Left lung (tissue), 10 donors: ENCODE measurements around the gene ZNF823. TPM values are rescaled to one million over a fixed set of nuclear protein-coding genes. Genes with fewer than 3 reads are reported as not detected.

Experiments used
- ATAC-seq: fragments of 200-7000 bp; cut with Tn5 transposase; one replicate; pipeline ENCODE4 v1.9.1; 2020; ENCODE audit warnings: moderate library complexity
- DNase-seq, 4 donors: peaks; one replicate each; pipeline ENCODE4 v3.0.0-alpha.2; 2013 to 2020
- H3K27ac ChIP-seq, 2 donors: fragments of 200-600 bp; sonication (generic) in 1 of 2; one replicate each; pipeline versions ENCODE4 v1.5.0 to v1.8.0; 2020 to 2021
- H3K27me3 ChIP-seq, 2 donors: fragments of 200-600 bp; sonication (generic) in 1 of 2; one replicate each; pipeline versions ENCODE4 v1.5.0 to v1.8.0; 2020 to 2021
- H3K36me3 ChIP-seq, 2 donors: fragments of 200-600 bp; sonication (generic) in 1 of 2; one replicate each; pipeline versions ENCODE4 v1.5.0 to v1.8.0; 2020 to 2021
- H3K4me1 ChIP-seq, 2 donors: fragments of 200-600 bp; one replicate each; pipeline ENCODE4 v1.8.0; 2021
- H3K4me3 ChIP-seq, 2 donors: fragments of 200-600 bp; sonication (generic) in 1 of 2; one replicate each; pipeline versions ENCODE4 v1.5.0 to v1.8.0; 2020 to 2021; ENCODE audit warnings: mild to moderate bottlenecking in 1 of 2
- H3K9me3 ChIP-seq, 2 donors: fragments of 200-600 bp; sonication (generic) in 1 of 2; one replicate each; pipeline versions ENCODE4 v1.5.0 to v1.8.0; 2020 to 2021
- intact Hi-C, 2 donors: fragments of 100-400 bp; cut with DNase I; formaldehyde crosslinking; loops; one replicate each; pipeline versions ENCODE4 v1.11.2 to v1.14.2; 2022
- polyA plus RNA-seq, 6 donors: library from polyadenylated mRNA; unstranded; fragments of 120-200 nt; gene quantifications; one replicate each; pipeline ENCODE4 v1.2.1, GENCODE V29; 2013; ENCODE audit not compliant: insufficient read length in 6 of 6
- total RNA-seq, 2 donors: library from RNA; stranded (reverse); fragmentation: NEBNext Ultra II Directional; extraction: Animal tissue kit (Norgen Biotek cat#: 25700); gene quantifications; one replicate each; pipeline ENCODE4 v1.2.1, GENCODE V29; 2021
- TF ChIP-seq, protein P1 (sequence below), 2 donors: fragments of 200-600 bp; sonication (generic) in 1 of 2; IDR thresholded peaks; one replicate each; pipeline versions ENCODE4 v1.5.0 to v1.8.0; 2021; ENCODE audit warnings: antibody characterized with exemption in 2 of 2
- donor health status: DM: no; HTN: yes; CAD: no.
- donor health status: DM: no; HTN: no; CAD: no.

The ZNF823 gene
- total and polyA plus RNA-seq, 8 donors: 5.3 to 9.1 (median 8.6) TPM

DNA sequence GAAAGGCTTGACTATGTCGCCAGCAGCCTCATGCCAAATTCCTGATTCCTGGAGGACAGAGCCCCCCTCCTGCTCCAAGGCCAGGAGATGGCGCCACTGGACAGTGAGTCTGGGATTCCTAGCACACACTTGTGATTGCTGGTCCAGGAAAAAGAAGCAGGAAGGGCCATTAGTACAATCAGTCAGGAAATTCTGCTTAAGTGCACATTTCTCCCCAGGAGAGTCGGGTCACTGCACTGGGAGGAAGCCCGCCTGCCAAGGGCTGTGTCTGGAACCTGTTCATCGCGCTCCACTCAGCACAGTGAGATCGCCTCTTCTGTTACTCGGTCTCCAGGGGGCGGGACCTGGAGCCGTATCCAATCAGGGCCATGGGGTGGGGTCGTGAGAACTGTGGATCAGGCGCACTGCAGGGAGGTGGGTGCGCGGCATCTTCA, 65.1 kb downstream of the ZNF823 start:
- Histone ChIP-seq H3K4me1 (peaks cover 0 to 12% of the 10 kb centered on the region in 2 donors), H3K9me3 (peaks cover 0 to 7% of the 10 kb centered on the region in 2 donors), H3K4me3 (peak overlapping the region; percentile 38 to 42), H3K27ac (peak overlapping the region in 1 of 2 donors; percentile 40), H3K36me3 (no peaks in the 10 kb centered on the region), H3K27me3 (peaks cover 0 to 17% of the 10 kb centered on the region in 2 donors)
- intact Hi-C loops: no loop called here
- TF ChIP-seq, protein P1, sequence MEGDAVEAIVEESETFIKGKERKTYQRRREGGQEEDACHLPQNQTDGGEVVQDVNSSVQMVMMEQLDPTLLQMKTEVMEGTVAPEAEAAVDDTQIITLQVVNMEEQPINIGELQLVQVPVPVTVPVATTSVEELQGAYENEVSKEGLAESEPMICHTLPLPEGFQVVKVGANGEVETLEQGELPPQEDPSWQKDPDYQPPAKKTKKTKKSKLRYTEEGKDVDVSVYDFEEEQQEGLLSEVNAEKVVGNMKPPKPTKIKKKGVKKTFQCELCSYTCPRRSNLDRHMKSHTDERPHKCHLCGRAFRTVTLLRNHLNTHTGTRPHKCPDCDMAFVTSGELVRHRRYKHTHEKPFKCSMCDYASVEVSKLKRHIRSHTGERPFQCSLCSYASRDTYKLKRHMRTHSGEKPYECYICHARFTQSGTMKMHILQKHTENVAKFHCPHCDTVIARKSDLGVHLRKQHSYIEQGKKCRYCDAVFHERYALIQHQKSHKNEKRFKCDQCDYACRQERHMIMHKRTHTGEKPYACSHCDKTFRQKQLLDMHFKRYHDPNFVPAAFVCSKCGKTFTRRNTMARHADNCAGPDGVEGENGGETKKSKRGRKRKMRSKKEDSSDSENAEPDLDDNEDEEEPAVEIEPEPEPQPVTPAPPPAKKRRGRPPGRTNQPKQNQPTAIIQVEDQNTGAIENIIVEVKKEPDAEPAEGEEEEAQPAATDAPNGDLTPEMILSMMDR (IDR thresholded peaks at IDR 0.05): peak; percentile 73 to 78
- ATAC-seq (peak; percentile 97), DNase-seq (peak in 3 of 4 donors; percentile 57 to 70 (median 64))

Other genes starting within 250 kb of the ZNF823 start
- 1 to 10 TPM; 7.7 to 8.4 TPM for gene ZNF653, start 233.1 kb downstream of the ZNF823 start, total RNA-seq
- gene ZNF653, start 233.1 kb downstream of the ZNF823 start, polyA plus RNA-seq: 10 to 100 TPM in 2 of 6 donors, 1 to 10 TPM in 4; 7.3 to 10.1 (median 8.3) TPM
- 10 to 100 TPM; 37.4 to 44.6 TPM for gene ECSIT, start 209.8 kb downstream of the ZNF823 start, total RNA-seq
- gene ECSIT, start 209.8 kb downstream of the ZNF823 start, polyA plus RNA-seq: 10 to 100 TPM; 32.6 to 40.8 (median 36.0) TPM
- gene CNN1, start 200.1 kb downstream of the ZNF823 start, total RNA-seq: 10 to 100 TPM; 33.1 to 37.0 TPM
- 10 to 100 TPM in 1 of 6 donors, 1 to 10 TPM in 5; 4.5 to 15.9 (median 7.5) TPM for gene CNN1, start 200.1 kb downstream of the ZNF823 start, polyA plus RNA-seq
- 10 to 100 TPM; 50.4 to 53.4 TPM for gene ELOF1, start 179.7 kb downstream of the ZNF823 start, total RNA-seq
- 10 to 100 TPM; 38.0 to 49.4 (median 46.7) TPM for gene ELOF1, start 179.7 kb downstream of the ZNF823 start, polyA plus RNA-seq
- gene ACP5, start 161.3 kb downstream of the ZNF823 start, total RNA-seq: 100 to 1,000 TPM; 242 to 299 TPM
- 1 to 10 TPM; 1.5 to 5.5 (median 3.1) TPM for gene ACP5, start 161.3 kb downstream of the ZNF823 start, polyA plus RNA-seq
- gene ZNF627, start 141.5 kb downstream of the ZNF823 start, total RNA-seq: 10 to 100 TPM; 10.5 to 12.3 TPM
- 10 to 100 TPM; 31.9 to 42.4 (median 35.4) TPM for gene ZNF627, start 141.5 kb downstream of the ZNF823 start, polyA plus RNA-seq
- gene ZNF441, start 28.1 kb upstream of the ZNF823 start, total RNA-seq: 1 to 10 TPM; 5.6 to 7.4 TPM
- 10 to 100 TPM in 5 of 6 donors, 1 to 10 TPM in 1; 9.8 to 15.5 (median 12.1) TPM for gene ZNF441, start 28.1 kb upstream of the ZNF823 start, polyA plus RNA-seq
- 1 to 10 TPM; 2.0 to 4.1 TPM for gene ZNF491, start 59.6 kb upstream of the ZNF823 start, total RNA-seq
- 10 to 100 TPM in 1 of 6 donors, 1 to 10 TPM in 5; 8.5 to 10.2 (median 9.1) TPM for gene ZNF491, start 59.6 kb upstream of the ZNF823 start, polyA plus RNA-seq
- gene ZNF440, start 75.3 kb upstream of the ZNF823 start, total RNA-seq: 10 to 100 TPM; 12.6 to 18.0 TPM
- gene ZNF440, start 75.3 kb upstream of the ZNF823 start, polyA plus RNA-seq: 10 to 100 TPM; 19.4 to 26.4 (median 22.1) TPM
- 10 to 100 TPM in 1 of 2 donors, 1 to 10 TPM in 1; 7.6 to 10.7 TPM for gene ZNF439, start 109.8 kb upstream of the ZNF823 start, total RNA-seq
- 10 to 100 TPM; 17.3 to 20.8 (median 20.1) TPM for gene ZNF439, start 109.8 kb upstream of the ZNF823 start, polyA plus RNA-seq
- gene ZNF69, start 148.8 kb upstream of the ZNF823 start, total RNA-seq: 10 to 100 TPM; 11.2 to 14.6 TPM
- 10 to 100 TPM; 14.6 to 25.0 (median 18.5) TPM for gene ZNF69, start 148.8 kb upstream of the ZNF823 start, polyA plus RNA-seq
- gene ZNF700, start 186.2 kb upstream of the ZNF823 start, total RNA-seq: 10 to 100 TPM in 1 of 2 donors, 1 to 10 TPM in 1; 9.9 to 14.6 TPM
- 10 to 100 TPM; 17.9 to 23.9 (median 21.3) TPM for gene ZNF700, start 186.2 kb upstream of the ZNF823 start, polyA plus RNA-seq
- 1 to 10 TPM; 4.9 to 5.7 TPM for gene ZNF763, start 226.1 kb upstream of the ZNF823 start, total RNA-seq
- gene ZNF763, start 226.1 kb upstream of the ZNF823 start, polyA plus RNA-seq: 10 to 100 TPM in 1 of 6 donors, 1 to 10 TPM in 5; 7.7 to 10.2 (median 8.4) TPM